Hepatocyte (in vitro differentiated cells): ENCODE measurements around the gene CWF19L2. TPM values are rescaled to one million over a fixed set of nuclear protein-coding genes. Genes with fewer than 3 reads are reported as not detected.
"Not testable (repeated sequence)": the region's sequence is repeated elsewhere in the genome, so short reads cannot be mapped to it uniquely, and the experiment has no call there.

ENCODE experiments used
- DNase-seq: peaks from one replicate; pipeline ENCODE4 v3.0.0-alpha.2; 2016; ENCODE audit warnings: low spot score
- H2AFZ ChIP-seq: fragments of 200-600 bp; sonication (generic); 2 replicates; pipeline ENCODE4 v1.6.0; 2016; ENCODE audit warnings: antibody characterized with exemption, mild to moderate bottlenecking
- H3K27ac ChIP-seq: fragments of 200-600 bp; sonication (generic); 2 replicates; pipeline ENCODE4 v1.5.1; 2016; ENCODE audit warnings: mild to moderate bottlenecking
- H3K27me3 ChIP-seq: fragments of 200-600 bp; sonication (generic); 2 replicates; pipeline ENCODE4 v1.6.1; 2016
- H3K36me3 ChIP-seq: fragments of 200-600 bp; sonication (generic); replicated peaks from 2 replicates; pipeline ENCODE4 v1.5.1; 2016; ENCODE audit warnings: low read depth; ENCODE audit not compliant: insufficient read depth
- H3K4me1 ChIP-seq: fragments of 200-600 bp; sonication (generic); 2 replicates; pipeline ENCODE4 v1.5.1; 2016; ENCODE audit warnings: mild to moderate bottlenecking, moderate library complexity; ENCODE audit not compliant: insufficient read depth
- H3K4me2 ChIP-seq: fragments of 200-600 bp; sonication (generic); 2 replicates; pipeline ENCODE4 v1.6.0; 2016
- H3K4me3 ChIP-seq: fragments of 200-600 bp; sonication (generic); 2 replicates; pipeline ENCODE4 v1.5.1; 2016; ENCODE audit warnings: mild to moderate bottlenecking
- H3K79me2 ChIP-seq: fragments of 200-600 bp; sonication (generic); 2 replicates; pipeline ENCODE4 v1.6.0; 2017; ENCODE audit warnings: mild to moderate bottlenecking
- H3K9me2 ChIP-seq: fragments of 200-600 bp; sonication (generic); replicated peaks from 2 replicates; pipeline ENCODE4 v1.6.0; 2017; ENCODE audit warnings: mild to moderate bottlenecking; ENCODE audit not compliant: insufficient read depth
- H3K9me3 ChIP-seq: fragments of 200-600 bp; sonication (generic); 2 replicates; pipeline ENCODE4 v1.5.1; 2016; ENCODE audit warnings: low read depth, mild to moderate bottlenecking
- H4K20me1 ChIP-seq: fragments of 200-600 bp; sonication (generic); 2 replicates; pipeline ENCODE4 v1.6.0; 2016; ENCODE audit warnings: mild to moderate bottlenecking; ENCODE audit not compliant: insufficient read depth, poor library complexity, severe bottlenecking
- EZH2 ChIP-seq: fragments of 200-600 bp; sonication (generic); IDR thresholded peaks from 2 replicates; pipeline ENCODE4 v1.6.1; 2016; ENCODE audit warnings: antibody characterized with exemption, mild to moderate bottlenecking, borderline replicate concordance
- EZH2phosphoT487 ChIP-seq: fragments of 200-600 bp; sonication (generic); IDR thresholded peaks from one replicate; pipeline ENCODE4 v1.6.1; 2018; ENCODE audit warnings: antibody characterized with exemption, mild to moderate bottlenecking, low read depth, moderate library complexity; ENCODE audit not compliant: unreplicated experiment, severe bottlenecking
- WGBS: methylation state at CpG from one replicate; pipeline ENCODE4 v1.1.6; 2016; ENCODE audit warnings: low lambda C conversion rate; ENCODE audit errors: missing lambda C conversion rate; 5-methylcytosine and 5-hydroxymethylcytosine counted together
- polyA plus RNA-seq: library from polyadenylated mRNA; unstranded; fragments of >200 nt; fragmentation: Nextera tagmentation; extraction: Ambion mirVana; gene quantifications from 2 replicates; pipeline ENCODE4 v1.2.1, GENCODE V29; 2016
- total RNA-seq: library from RNA; depleted of rRNA; stranded (reverse); fragments of >200 nt; gene quantifications from 2 replicates; pipeline ENCODE4 v1.2.3, GENCODE V29; 2014
- TF ChIP-seq, protein P1 (sequence below): fragments of 200-600 bp; sonication (generic); IDR thresholded peaks from 2 replicates; pipeline ENCODE4 v1.5.1; 2016; ENCODE audit warnings: antibody characterized with exemption, mild to moderate bottlenecking; ENCODE audit not compliant: poor library complexity

The CWF19L2 gene
- total and polyA plus RNA-seq, 2 experiments from 2014 or later, result 4.3 to 14.0 TPM

GRCh38 chr11:107413352-107413751, 44.3 kb downstream of the CWF19L2 start:
- TF ChIP-seq EZH2 (no peak), EZH2phosphoT487 (no peak)
- TF ChIP-seq, protein P1, sequence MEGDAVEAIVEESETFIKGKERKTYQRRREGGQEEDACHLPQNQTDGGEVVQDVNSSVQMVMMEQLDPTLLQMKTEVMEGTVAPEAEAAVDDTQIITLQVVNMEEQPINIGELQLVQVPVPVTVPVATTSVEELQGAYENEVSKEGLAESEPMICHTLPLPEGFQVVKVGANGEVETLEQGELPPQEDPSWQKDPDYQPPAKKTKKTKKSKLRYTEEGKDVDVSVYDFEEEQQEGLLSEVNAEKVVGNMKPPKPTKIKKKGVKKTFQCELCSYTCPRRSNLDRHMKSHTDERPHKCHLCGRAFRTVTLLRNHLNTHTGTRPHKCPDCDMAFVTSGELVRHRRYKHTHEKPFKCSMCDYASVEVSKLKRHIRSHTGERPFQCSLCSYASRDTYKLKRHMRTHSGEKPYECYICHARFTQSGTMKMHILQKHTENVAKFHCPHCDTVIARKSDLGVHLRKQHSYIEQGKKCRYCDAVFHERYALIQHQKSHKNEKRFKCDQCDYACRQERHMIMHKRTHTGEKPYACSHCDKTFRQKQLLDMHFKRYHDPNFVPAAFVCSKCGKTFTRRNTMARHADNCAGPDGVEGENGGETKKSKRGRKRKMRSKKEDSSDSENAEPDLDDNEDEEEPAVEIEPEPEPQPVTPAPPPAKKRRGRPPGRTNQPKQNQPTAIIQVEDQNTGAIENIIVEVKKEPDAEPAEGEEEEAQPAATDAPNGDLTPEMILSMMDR, result no peak
- 92% methylated on average over 1 of the region's 1 CpG for WGBS
- Histone ChIP-seq H3K9me3 (no peaks in the 10 kb centered on the region), H2AFZ (no peak overlapping the region), H3K9me2 (no peaks in the 10 kb centered on the region), H3K79me2 (no peaks in the 10 kb centered on the region), H3K36me3 (no peaks in the 10 kb centered on the region), H4K20me1 (no peaks in the 10 kb centered on the region), H3K4me1 (peaks cover 4% of the 10 kb centered on the region), H3K4me2 (no peak overlapping the region), H3K27ac (no peak overlapping the region), H3K4me3 (no peak overlapping the region), H3K27me3 (no peaks in the 10 kb centered on the region)
- no peak for DNase-seq

- H3K4me1 ChIP-seq, result peaks cover 9% of the 10 kb centered on the region
- H3K4me2 ChIP-seq, result peak overlapping the region; percentile 4
- H3K79me2 ChIP-seq, result no peaks in the 10 kb centered on the region
- WGBS, result 78% methylated on average over 1 of the region's 1 CpG
- H3K9me2 ChIP-seq, result no peaks in the 10 kb centered on the region
- H3K36me3 ChIP-seq, result no peaks in the 10 kb centered on the region
- no peak overlapping the region for H3K27ac ChIP-seq
- H3K27me3 ChIP-seq, result no peaks in the 10 kb centered on the region
- no peak for TF ChIP-seq EZH2
- TF ChIP-seq, protein P1, result no peak
- TF ChIP-seq EZH2phosphoT487, result no peak
- H2AFZ ChIP-seq, result no peak overlapping the region
- H3K9me3 ChIP-seq, result no peaks in the 10 kb centered on the region
- H3K4me3 ChIP-seq, result no peak overlapping the region
- H4K20me1 ChIP-seq, result no peaks in the 10 kb centered on the region
- no peak for DNase-seq
Measured at GRCh38 chr11:107408762-107409211, 48.8 kb downstream of the CWF19L2 start.

DNA sequence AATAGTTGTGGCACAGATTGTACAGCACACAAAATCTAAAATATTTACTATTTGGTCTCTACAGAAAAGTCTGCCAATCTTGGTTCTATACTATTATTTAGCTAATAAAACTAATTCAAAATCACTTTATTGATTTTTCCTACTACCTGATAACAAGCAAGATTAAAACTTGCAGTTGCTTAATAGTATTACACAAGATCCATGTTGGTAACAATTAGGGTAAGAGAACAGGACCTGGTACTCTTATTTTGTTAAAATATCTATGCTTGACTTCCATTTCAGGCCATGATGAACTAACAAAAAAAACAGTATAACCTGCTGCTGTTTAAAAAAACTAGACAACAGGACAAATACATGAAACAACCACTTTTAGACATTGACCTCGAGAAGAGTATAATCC, 52.4 kb downstream of the CWF19L2 start:
- WGBS, result 93% methylated on average over 1 of the region's 1 CpG
- Histone ChIP-seq H3K9me3 (no peaks in the 10 kb centered on the region), H3K27ac (no peak overlapping the region), H2AFZ (no peak overlapping the region), H3K79me2 (no peaks in the 10 kb centered on the region), H4K20me1 (no peaks in the 10 kb centered on the region), H3K27me3 (no peaks in the 10 kb centered on the region), H3K9me2 (no peaks in the 10 kb centered on the region), H3K4me1 (peaks cover 9% of the 10 kb centered on the region), H3K36me3 (no peaks in the 10 kb centered on the region), H3K4me2 (no peak overlapping the region), H3K4me3 (no peak overlapping the region)
- TF ChIP-seq EZH2phosphoT487 (no peak), EZH2 (no peak)
- TF ChIP-seq, protein P1, result no peak
- DNase-seq, result no peak

- H3K9me3 ChIP-seq, H4K20me1 ChIP-seq, H3K4me2 ChIP-seq, H3K4me3 ChIP-seq, DNase-seq, H3K79me2 ChIP-seq, H3K36me3 ChIP-seq, H3K4me1 ChIP-seq, H3K27me3 ChIP-seq, H3K9me2 ChIP-seq, H2AFZ ChIP-seq, H3K27ac ChIP-seq: not testable (repeated sequence)
- 98% methylated on average over 2 of the region's 2 CpGs for WGBS
Measured at GRCh38 chr11:107401131-107401530, 56.5 kb downstream of the CWF19L2 start.
